ENCODE results near the gene LGMN. TPM values are rescaled to one million over a fixed set of nuclear protein-coding genes. Genes with fewer than 3 reads are reported as not detected.

LGMN gene
- polyA plus RNA-seq, 1 donor (not counting 4 experiments of a cell fraction or from before 2014, with no cell fraction given) = 61.0 TPM

DNA sequence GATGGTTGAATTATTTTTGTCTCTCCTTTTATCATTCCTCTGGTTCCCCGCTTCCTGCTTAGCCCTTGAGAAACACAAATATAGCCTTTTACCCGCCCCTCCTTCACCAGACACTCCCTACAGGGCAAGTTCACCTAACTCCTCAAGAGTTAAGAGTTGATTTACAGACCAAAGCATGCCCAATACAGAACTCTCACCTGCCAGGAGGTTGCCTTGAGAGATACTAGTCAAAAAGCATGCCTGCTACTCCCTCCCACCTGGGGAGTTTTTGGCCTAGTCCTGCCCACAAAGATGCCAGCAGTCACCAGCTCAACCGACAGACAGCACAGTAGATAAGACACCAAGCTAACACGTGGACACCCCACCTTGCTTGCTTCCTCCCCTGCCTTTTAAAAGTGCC is 11.2 kb downstream of the LGMN start:
- DNase-seq (ENCODE audit: low read depth, low spot score) (no peak), FAIRE-seq (no peak)
- no peaks in the 10 kb centered on the region for H3K9me3 ChIP-seq (ENCODE audit: control insufficient read depth, low read depth, low read length)
- dilution Hi-C loops (cut with MboI; ENCODE audit: extremely low pct_ligation_motif_present, low sequenced_read_pairs) = no loop called here
- no peak overlapping the region for H2AFZ ChIP-seq (ENCODE audit: control insufficient read depth, low read length)
- TF ChIP-seq, protein P1, sequence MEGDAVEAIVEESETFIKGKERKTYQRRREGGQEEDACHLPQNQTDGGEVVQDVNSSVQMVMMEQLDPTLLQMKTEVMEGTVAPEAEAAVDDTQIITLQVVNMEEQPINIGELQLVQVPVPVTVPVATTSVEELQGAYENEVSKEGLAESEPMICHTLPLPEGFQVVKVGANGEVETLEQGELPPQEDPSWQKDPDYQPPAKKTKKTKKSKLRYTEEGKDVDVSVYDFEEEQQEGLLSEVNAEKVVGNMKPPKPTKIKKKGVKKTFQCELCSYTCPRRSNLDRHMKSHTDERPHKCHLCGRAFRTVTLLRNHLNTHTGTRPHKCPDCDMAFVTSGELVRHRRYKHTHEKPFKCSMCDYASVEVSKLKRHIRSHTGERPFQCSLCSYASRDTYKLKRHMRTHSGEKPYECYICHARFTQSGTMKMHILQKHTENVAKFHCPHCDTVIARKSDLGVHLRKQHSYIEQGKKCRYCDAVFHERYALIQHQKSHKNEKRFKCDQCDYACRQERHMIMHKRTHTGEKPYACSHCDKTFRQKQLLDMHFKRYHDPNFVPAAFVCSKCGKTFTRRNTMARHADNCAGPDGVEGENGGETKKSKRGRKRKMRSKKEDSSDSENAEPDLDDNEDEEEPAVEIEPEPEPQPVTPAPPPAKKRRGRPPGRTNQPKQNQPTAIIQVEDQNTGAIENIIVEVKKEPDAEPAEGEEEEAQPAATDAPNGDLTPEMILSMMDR (optimal IDR thresholded peaks at IDR 0.05 in 1 of 3, IDR thresholded peaks at IDR 0.05 in 1 of 3, conservative IDR thresholded peaks at IDR 0.05 in 1 of 3; ENCODE audit: extremely low read depth in 1 of 3, insufficient read depth in 2 of 3, low read length in 3 of 3) = no peak
- no peak for TF ChIP-seq EZH2 (IDR thresholded peaks at IDR 0.05; ENCODE audit: low read length)
- no peaks in the 10 kb centered on the region for H3K4me1 ChIP-seq (ENCODE audit: control insufficient read depth, extremely low read depth, insufficient read depth, low read length)
- H3K4me3 ChIP-seq (ENCODE audit: control insufficient read depth in 2 of 3, extremely low read depth in 1 of 3, insufficient read depth in 2 of 3, low read depth in 1 of 3, low read length in 3 of 3) = no peak overlapping the region
- H3K9ac ChIP-seq (ENCODE audit: control insufficient read depth, extremely low read depth, insufficient read depth, low read length) = no peak overlapping the region
- H3K36me3 ChIP-seq (ENCODE audit: control insufficient read depth in 2 of 2, extremely low read depth in 1 of 2, insufficient read depth in 2 of 2, low read length in 2 of 2) = peaks cover 0 to 3% of the 10 kb centered on the region in 2 experiments
- no peaks in the 10 kb centered on the region for H4K20me1 ChIP-seq (ENCODE audit: control insufficient read depth, extremely low read depth, insufficient read depth, low read length)
- H3K79me2 ChIP-seq (ENCODE audit: control insufficient read depth, insufficient read depth, low read length) = no peaks in the 10 kb centered on the region
- no peaks in the 10 kb centered on the region for H3K9me1 ChIP-seq (ENCODE audit: control insufficient read depth, extremely low read depth, insufficient read depth, low read length)
- no peaks in the 10 kb centered on the region for H3K27me3 ChIP-seq (ENCODE audit: control insufficient read depth, extremely low read depth, insufficient read depth, low read length)
- no peak overlapping the region for H3K4me2 ChIP-seq (ENCODE audit: control insufficient read depth, extremely low read depth, insufficient read depth, low read depth, low read length)
- H3K27ac ChIP-seq (ENCODE audit: control insufficient read depth, insufficient read depth, low read length) = no peak overlapping the region

DNA sequence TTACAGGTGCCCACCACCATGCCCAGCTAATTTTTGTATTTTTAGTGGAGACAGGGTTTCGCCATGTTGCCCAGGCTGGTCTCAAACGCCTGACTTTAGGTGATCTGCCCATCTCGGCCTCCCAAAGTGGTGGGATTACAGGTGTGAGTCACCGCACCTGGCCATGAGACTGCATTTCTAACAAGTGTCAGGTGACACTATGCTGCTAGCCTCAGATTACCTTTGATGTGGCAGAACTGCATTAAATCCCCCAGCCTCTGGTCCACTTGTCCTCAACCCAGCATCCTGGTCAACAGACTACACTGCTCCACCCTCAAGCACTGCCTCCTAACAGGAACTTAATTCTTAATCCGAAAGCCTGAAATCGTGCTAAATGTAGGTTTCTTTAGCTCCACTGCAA is 13.1 kb downstream of the LGMN start:
- no peak for FAIRE-seq
- Histone ChIP-seq H4K20me1 (ENCODE audit: control insufficient read depth, extremely low read depth, insufficient read depth, low read length) (no peaks in the 10 kb centered on the region), H3K9me1 (ENCODE audit: control insufficient read depth, extremely low read depth, insufficient read depth, low read length) (no peaks in the 10 kb centered on the region), H3K4me3 (ENCODE audit: control insufficient read depth in 2 of 3, extremely low read depth in 1 of 3, insufficient read depth in 2 of 3, low read depth in 1 of 3, low read length in 3 of 3) (no peak overlapping the region), H3K27me3 (ENCODE audit: control insufficient read depth, extremely low read depth, insufficient read depth, low read length) (no peaks in the 10 kb centered on the region), H3K4me1 (ENCODE audit: control insufficient read depth, extremely low read depth, insufficient read depth, low read length) (no peaks in the 10 kb centered on the region), H3K9me3 (ENCODE audit: control insufficient read depth, low read depth, low read length) (no peaks in the 10 kb centered on the region), H3K9ac (ENCODE audit: control insufficient read depth, extremely low read depth, insufficient read depth, low read length) (no peak overlapping the region), H3K36me3 (ENCODE audit: control insufficient read depth in 2 of 2, extremely low read depth in 1 of 2, insufficient read depth in 2 of 2, low read length in 2 of 2) (peaks cover 6% of the 10 kb centered on the region in 2 experiments), H3K27ac (ENCODE audit: control insufficient read depth, insufficient read depth, low read length) (no peak overlapping the region), H3K4me2 (ENCODE audit: control insufficient read depth, extremely low read depth, insufficient read depth, low read depth, low read length) (no peak overlapping the region), H2AFZ (ENCODE audit: control insufficient read depth, low read length) (no peak overlapping the region), H3K79me2 (ENCODE audit: control insufficient read depth, insufficient read depth, low read length) (no peaks in the 10 kb centered on the region)
- dilution Hi-C loops (cut with MboI; ENCODE audit: extremely low pct_ligation_motif_present, low sequenced_read_pairs) = no loop called here
- no peak for DNase-seq (ENCODE audit: low read depth, low spot score)
- TF ChIP-seq, protein P1 (optimal IDR thresholded peaks at IDR 0.05 in 1 of 3, IDR thresholded peaks at IDR 0.05 in 1 of 3, conservative IDR thresholded peaks at IDR 0.05 in 1 of 3; ENCODE audit: extremely low read depth in 1 of 3, insufficient read depth in 2 of 3, low read length in 3 of 3) = no peak
- TF ChIP-seq EZH2 (IDR thresholded peaks at IDR 0.05; ENCODE audit: low read length) = no peak

All from keratinocyte (primary cell).